Fibroblast of the aortic adventitia (primary cell): ENCODE data around the gene SPINT1. TPM values are rescaled to one million over a fixed set of nuclear protein-coding genes. Genes with fewer than 3 reads are reported as not detected.

Source experiments
- DNase-seq: peaks from one replicate; pipeline ENCODE4 v3.0.0-alpha.2; 2010; ENCODE audit warnings: low read depth
- H3K4me3 ChIP-seq: 2 replicates; pipeline ENCODE4 v1.5.1; 2011; ENCODE audit warnings: low read depth, mild to moderate bottlenecking, control low read depth, low read length, moderate library complexity
- CTCF ChIP-seq: IDR thresholded peaks from 2 replicates; pipeline ENCODE4 v1.5.1; 2011; ENCODE audit warnings: mild to moderate bottlenecking, low read length, control low read depth, inconsistent platforms; ENCODE audit not compliant: insufficient read depth
- small RNA-seq: library from RNA; depleted of rRNA; stranded (forward); fragments of <200 nt; gene quantifications from one replicate; pipeline ENCODE3, GENCODE V24; 2012
- total RNA-seq: library from RNA; depleted of rRNA; stranded (reverse); fragments of >200 nt; gene quantifications from 2 replicates; pipeline ENCODE4 v1.2.3, GENCODE V29; 2012; ENCODE audit warnings: low replicate concordance

SPINT1 gene
- total RNA-seq, 1 donor, result not detected

GRCh38 chr15:40906991-40907802 is 63.3 kb downstream of the SPINT1 start:
- DNase-seq, result no peak
- no peak for TF ChIP-seq CTCF
- peak overlapping the region; percentile 55 for H3K4me3 ChIP-seq

Small RNA genes lying within 50 kb of the gene (small RNA-seq; reads per million reads assigned to genes)
- gene AC025166.1, result not detected

Other genes starting within 250 kb of the SPINT1 start
- 1.3 and 35.9 TPM in 2 replicates for gene KNL1, start 249.8 kb upstream of the SPINT1 start, total RNA-seq
- gene RAD51, start 148.9 kb upstream of the SPINT1 start, total RNA-seq, result 2.9 and 12.1 TPM in 2 replicates
- gene RMDN3, start 88.8 kb upstream of the SPINT1 start, total RNA-seq, result 18.0 and 54.0 TPM in 2 replicates
- 0.82 and 2.0 TPM in 2 replicates for gene GCHFR, start 80.0 kb upstream of the SPINT1 start, total RNA-seq
- 0.18 and 0.57 TPM in 2 replicates for gene C15orf62, start 74.1 kb upstream of the SPINT1 start, total RNA-seq
- gene ZFYVE19, start 37.0 kb upstream of the SPINT1 start, total RNA-seq, result 13.0 and 24.9 TPM in 2 replicates
- 21.6 and 33.5 TPM in 2 replicates for gene DNAJC17, start 36.6 kb upstream of the SPINT1 start, total RNA-seq
- gene PPP1R14D, start 15.3 kb upstream of the SPINT1 start, total RNA-seq, result not detected in 2 replicates
- 0.82 TPM in 1 of 2 replicates, not detected in the other for gene RHOV, start 30.2 kb downstream of the SPINT1 start, total RNA-seq
- 32.2 and 57.4 TPM in 2 replicates for gene VPS18, start 50.4 kb downstream of the SPINT1 start, total RNA-seq
- 0.08 and 0.09 TPM in 2 replicates for gene DLL4, start 85.3 kb downstream of the SPINT1 start, total RNA-seq
- 4.7 and 11.4 TPM in 2 replicates for gene CHAC1, start 109.4 kb downstream of the SPINT1 start, total RNA-seq